Measurements from ENCODE around the gene ACTL6B. TPM values are rescaled to one million over a fixed set of nuclear protein-coding genes. Genes with fewer than 3 reads are reported as not detected.

Gene ACTL6B
- total and polyA plus RNA-seq, 2 of the 13 experiments (the other 11 are each of a cell fraction or from before 2014, with no cell fraction given), result not detected

GRCh38 chr7:100673302-100673941, 17.2 kb upstream of the ACTL6B start, which contains the start of gene GNB2 (continued):
- no peak; the same call in 1 of the 2 replicates for TF ChIP-seq THAP9 (CRISPR knock-in tag; IDR thresholded peaks at IDR 0.05; ENCODE audit: borderline replicate concordance)
- no peak for TF ChIP-seq ZNF431 (CRISPR knock-in tag; IDR thresholded peaks at IDR 0.05; ENCODE audit: borderline replicate concordance, low read depth)
- TF ChIP-seq MTA1 (CRISPR knock-in tag; IDR thresholded peaks at IDR 0.05; ENCODE audit: borderline replicate concordance), result no peak
- no peak for TF ChIP-seq ZNF503 (CRISPR knock-in tag; IDR thresholded peaks at IDR 0.05)
- no peak for TF ChIP-seq SCMH1 (CRISPR knock-in tag; IDR thresholded peaks at IDR 0.05; ENCODE audit: borderline replicate concordance)
- TF ChIP-seq ZNF121 (CRISPR knock-in tag; IDR thresholded peaks at IDR 0.05), result peak; percentile 72
- peak; percentile 49; the same call in 1 of the 2 replicates for TF ChIP-seq ARID3A (IDR thresholded peaks at IDR 0.05; ENCODE audit: low read depth, low read length)
- TF ChIP-seq HNRNPL (IDR thresholded peaks at IDR 0.05; ENCODE audit: low read depth, low read length), result no peak
- TF ChIP-seq ZNF687 (CRISPR knock-in tag; IDR thresholded peaks at IDR 0.05), result peak; percentile 74
- 0 out of 2 replicates have a peak, but pooled peaks have one; percentile 24 for TF ChIP-seq SIX1 (CRISPR knock-in tag; IDR thresholded peaks at IDR 0.05; ENCODE audit: borderline replicate concordance)
- no peak for TF ChIP-seq ZFP36 (IDR thresholded peaks at IDR 0.05; ENCODE audit: borderline replicate concordance, low read depth, low read length, partially characterized antibody)
- no peak for TF ChIP-seq DPF2 (CRISPR knock-in tag; IDR thresholded peaks at IDR 0.05; ENCODE audit: borderline replicate concordance, low read depth)
- TF ChIP-seq TEAD3 (CRISPR knock-in tag; optimal IDR thresholded peaks at IDR 0.05; ENCODE audit: borderline replicate concordance), result peak; percentile 87
- TF ChIP-seq GPBP1L1 (CRISPR knock-in tag; IDR thresholded peaks at IDR 0.05), result no peak
- 0 out of 2 replicates have a peak, but pooled peaks have one; percentile 41 for TF ChIP-seq SIN3B (IDR thresholded peaks at IDR 0.05; ENCODE audit: low read length)
- TF ChIP-seq CENPX (CRISPR knock-in tag; IDR thresholded peaks at IDR 0.05), result no peak
